ENCODE data around the gene TMEM134. TPM values are rescaled to one million over a fixed set of nuclear protein-coding genes. Genes with fewer than 3 reads are reported as not detected.

TMEM134 gene
- total and polyA plus RNA-seq, 2 of the 4 experiments (the other 2 are of a cell fraction), result 12.5 to 55.0 TPM

DNA sequence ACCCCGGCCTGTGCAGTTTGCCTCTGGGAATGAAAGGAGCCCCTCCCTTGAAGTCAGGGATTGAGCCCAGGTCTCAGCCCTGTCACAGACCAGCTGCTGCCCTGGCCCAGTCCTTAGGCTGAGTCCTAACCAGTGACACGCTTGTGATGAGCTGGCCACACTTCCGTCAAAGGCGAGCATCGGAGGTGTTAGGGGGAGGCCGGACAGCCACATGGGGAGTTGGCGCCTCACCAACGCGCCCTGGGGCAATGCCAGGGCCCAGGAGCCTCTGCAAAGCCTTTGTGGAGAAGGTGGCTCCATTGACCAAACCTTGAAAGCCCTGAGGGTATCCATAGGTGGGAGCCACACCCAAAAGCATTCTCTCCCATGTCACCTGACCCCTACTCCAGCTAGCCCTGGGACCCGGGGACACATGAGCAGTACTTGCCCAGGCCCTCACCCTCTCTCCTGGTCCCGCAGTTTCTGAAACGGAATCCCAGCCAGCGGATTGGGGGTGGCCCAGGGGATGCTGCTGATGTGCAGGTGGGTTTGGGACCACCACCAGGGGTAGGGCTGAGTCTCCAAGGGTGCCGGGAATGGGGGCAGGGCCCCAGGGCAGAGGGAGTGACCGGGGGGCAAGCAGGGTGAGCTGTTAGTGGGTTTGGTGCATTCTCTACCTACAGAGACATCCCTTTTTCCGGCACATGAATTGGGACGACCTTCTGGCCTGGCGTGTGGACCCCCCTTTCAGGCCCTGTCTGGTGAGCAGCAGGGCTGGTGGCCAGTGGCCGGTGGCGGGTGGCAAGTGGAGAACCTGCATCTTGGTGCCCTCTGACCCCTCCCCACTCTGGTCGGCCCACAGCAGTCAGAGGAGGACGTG, 35.3 kb downstream of the TMEM134 start:
- Histone ChIP-seq H2BK15ac (ENCODE audit: low read depth, low read length) (no peak overlapping the region), H2BK120ac (ENCODE audit: low read depth, low read length) (no peak overlapping the region), H2AK9ac (replicated peaks; ENCODE audit: low read depth, low read length, poor library complexity) (no peak overlapping the region), H4K5ac (ENCODE audit: low read depth, low read length) (no peak overlapping the region), H3K56ac (ENCODE audit: extremely low read depth, insufficient read depth, low read length) (no peak overlapping the region), H3K18ac (ENCODE audit: low read depth, low read length) (no peak overlapping the region), H3K9me3 (ENCODE audit: control insufficient read depth, insufficient read depth, low read length) (no peaks in the 10 kb centered on the region), H3K4ac (ENCODE audit: low read depth, low read length) (no peak overlapping the region), H3K23ac (ENCODE audit: low read depth, low read length) (no peak overlapping the region), H3K79me1 (ENCODE audit: low read depth in 1 of 2, low read length in 2 of 2) (peaks cover 9 to 19% of the 10 kb centered on the region in 2 experiments), H3K36me3 (ENCODE audit: control insufficient read depth, insufficient read depth, low read length) (peaks cover 45% of the 10 kb centered on the region), H3K27me3 (ENCODE audit: control insufficient read depth, insufficient read depth, low read length) (no peaks in the 10 kb centered on the region), H2AFZ (replicated peaks; ENCODE audit: low read length, poor library complexity) (no peak overlapping the region), H3K14ac (replicated peaks; ENCODE audit: low read depth, low read length) (no peak overlapping the region), H2BK5ac (ENCODE audit: low read depth, low read length, poor library complexity, severe bottlenecking) (no peak overlapping the region), H3K9ac (ENCODE audit: low read depth, low read length) (no peak overlapping the region), H3K4me2 (ENCODE audit: low read depth, low read length) (no peak overlapping the region), H3K4me1 (ENCODE audit: control insufficient read depth, insufficient read depth, low read length) (peaks cover 4% of the 10 kb centered on the region; the same call in 1 of the 2 replicates), H2AK5ac (ENCODE audit: low read depth, low read length) (no peak overlapping the region), H2BK20ac (ENCODE audit: low read depth, low read length) (no peak overlapping the region), H3K4me3 (ENCODE audit: insufficient read depth, low read depth, low read length) (no peak overlapping the region), H3K9me1 (ENCODE audit: insufficient read depth, low read length) (peaks cover 3% of the 10 kb centered on the region; the same call in 1 of the 2 replicates), H4K91ac (ENCODE audit: insufficient read depth, low read depth, low read length) (no peak overlapping the region), H4K20me1 (ENCODE audit: insufficient read depth, low read length) (no peaks in the 10 kb centered on the region; the same call in none of the 2 replicates), H3K27ac (ENCODE audit: insufficient read depth, low read length) (no peak overlapping the region), H4K8ac (ENCODE audit: low read depth in 2 of 2, low read length in 2 of 2) (no peak overlapping the region)
- intact Hi-C loops (cut with micrococcal nuclease) (no loop called here), dilution Hi-C loops (cut with HindIII; ENCODE audit: low sequenced_read_pairs, unreplicated experiment) (no loop called here), in situ Hi-C loops (cut with MboI; ENCODE audit: low sequenced_read_pairs) (no loop called here)
- POLR2A ChIA-PET (ENCODE audit: unreplicated experiment), result no interaction called here
- no TSS peak for BruUV-seq (replicated peaks)
- ATAC-seq (ENCODE audit: low read depth), result no peak
- WGBS, 2 experiments (ENCODE audit: extremely low coverage in 2 of 2, insufficient read length in 1 of 2), result 88% methylated on average over 14 of the region's 22 CpGs; no CpG with 5 or more reads in 1 of the 2 experiments
- no peak for DNase-seq
- CTCF ChIA-PET, result no interaction called here
- TF ChIP-seq MAFK (IDR thresholded peaks at IDR 0.05; ENCODE audit: low read depth, low read length) (no peak), CEBPB (IDR thresholded peaks at IDR 0.05; ENCODE audit: low read depth, low read length) (no peak), BHLHE40 (IDR thresholded peaks at IDR 0.05; ENCODE audit: low read depth, low read length) (no peak), MXI1 (IDR thresholded peaks at IDR 0.05; ENCODE audit: borderline replicate concordance, low read depth, low read length) (no peak), RCOR1 (IDR thresholded peaks at IDR 0.05; ENCODE audit: insufficient replicate concordance, low read length) (no peak), NFE2L2 (IDR thresholded peaks at IDR 0.05; ENCODE audit: low read depth, low read length) (no peak), CHD1 (IDR thresholded peaks at IDR 0.05; ENCODE audit: low read depth, low read length) (no peak), FOS (IDR thresholded peaks at IDR 0.05; ENCODE audit: low read depth, low read length) (no peak), POLR2A (IDR thresholded peaks at IDR 0.05; ENCODE audit: low read depth, low read length) (no peak), SMC3 (IDR thresholded peaks at IDR 0.05; ENCODE audit: low read depth, low read length) (no peak), MAZ (IDR thresholded peaks at IDR 0.05; ENCODE audit: borderline replicate concordance, low read depth, low read length) (no peak), RFX5 (IDR thresholded peaks at IDR 0.05; ENCODE audit: low read depth, low read length) (no peak)
- TF ChIP-seq, protein P1, sequence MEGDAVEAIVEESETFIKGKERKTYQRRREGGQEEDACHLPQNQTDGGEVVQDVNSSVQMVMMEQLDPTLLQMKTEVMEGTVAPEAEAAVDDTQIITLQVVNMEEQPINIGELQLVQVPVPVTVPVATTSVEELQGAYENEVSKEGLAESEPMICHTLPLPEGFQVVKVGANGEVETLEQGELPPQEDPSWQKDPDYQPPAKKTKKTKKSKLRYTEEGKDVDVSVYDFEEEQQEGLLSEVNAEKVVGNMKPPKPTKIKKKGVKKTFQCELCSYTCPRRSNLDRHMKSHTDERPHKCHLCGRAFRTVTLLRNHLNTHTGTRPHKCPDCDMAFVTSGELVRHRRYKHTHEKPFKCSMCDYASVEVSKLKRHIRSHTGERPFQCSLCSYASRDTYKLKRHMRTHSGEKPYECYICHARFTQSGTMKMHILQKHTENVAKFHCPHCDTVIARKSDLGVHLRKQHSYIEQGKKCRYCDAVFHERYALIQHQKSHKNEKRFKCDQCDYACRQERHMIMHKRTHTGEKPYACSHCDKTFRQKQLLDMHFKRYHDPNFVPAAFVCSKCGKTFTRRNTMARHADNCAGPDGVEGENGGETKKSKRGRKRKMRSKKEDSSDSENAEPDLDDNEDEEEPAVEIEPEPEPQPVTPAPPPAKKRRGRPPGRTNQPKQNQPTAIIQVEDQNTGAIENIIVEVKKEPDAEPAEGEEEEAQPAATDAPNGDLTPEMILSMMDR (conservative IDR thresholded peaks at IDR 0.05; ENCODE audit: low read depth, low read length), result no peak
- TF ChIP-seq, protein P2, sequence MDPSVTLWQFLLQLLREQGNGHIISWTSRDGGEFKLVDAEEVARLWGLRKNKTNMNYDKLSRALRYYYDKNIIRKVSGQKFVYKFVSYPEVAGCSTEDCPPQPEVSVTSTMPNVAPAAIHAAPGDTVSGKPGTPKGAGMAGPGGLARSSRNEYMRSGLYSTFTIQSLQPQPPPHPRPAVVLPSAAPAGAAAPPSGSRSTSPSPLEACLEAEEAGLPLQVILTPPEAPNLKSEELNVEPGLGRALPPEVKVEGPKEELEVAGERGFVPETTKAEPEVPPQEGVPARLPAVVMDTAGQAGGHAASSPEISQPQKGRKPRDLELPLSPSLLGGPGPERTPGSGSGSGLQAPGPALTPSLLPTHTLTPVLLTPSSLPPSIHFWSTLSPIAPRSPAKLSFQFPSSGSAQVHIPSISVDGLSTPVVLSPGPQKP (IDR thresholded peaks at IDR 0.05; ENCODE audit: borderline replicate concordance, low read depth, low read length), result no peak

Data from IMR-90 (cell line).